Heart left ventricle (tissue), 13 donors: ENCODE data around the gene PRPF38B.

Source experiments
- CTCF ChIP-seq, 12 donors: fragments of 200-600 bp; sonication (generic) in 4 of 12; IDR thresholded peaks; one replicate each; pipeline versions ENCODE4 v1.5.0 to v1.8.0; 2018 to 2022; ENCODE audit warnings: antibody characterized with exemption in 12 of 12, mild to moderate bottlenecking in 5 of 12
- POLR2A ChIP-seq, 2 donors: fragments of 450-650 bp; IDR thresholded peaks; one replicate each; pipeline ENCODE4 v1.6.1; 2017; ENCODE audit warnings: antibody characterized with exemption in 2 of 2, mild to moderate bottlenecking in 2 of 2, moderate library complexity in 2 of 2
- donor health status: ischemic (EF 13 %, LVEDD 7.1; RV severe dilation, severe dysfunction).
- donor health status: DM: no; HTN: yes; CAD: no.
- donor health status: DM: no; HTN: no; CAD: no.
- donor health status: ischemic (EF 25% LVEDD 6.9; RV normal size, moderate dysfunction).
- donor health status: ischemic (EF 25% LVEDD 5.7; RV mildly dilated, moderate dysfunction).
- donor health status: ischemic (EF 35%, LVEDD 5.7; RV mildly dilated, moderate dysfunction).
- donor health status: nonischemic (EF 11% LVEDD 7.7; RV severe dilation, severe dysfunction).
- donor health status: DM: yes; HTN: yes; CAD: no.
- donor health status: PGD.
- donor health status: ischemic (EF 29% LVEDD 5.4; RV normal size, mild dysfunction).
- donor health status: nonischemic (EF 23%, LVEDD 6.1; RV moderate dilation, normal function).

GRCh38 chr1:108657356-108658080 lies 34.6 kb upstream of the PRPF38B start:
- no peak for TF ChIP-seq CTCF (IDR thresholded peaks at IDR 0.05)
- no peak for TF ChIP-seq POLR2A (IDR thresholded peaks at IDR 0.05)
